NCI-H82 (cell line): Measurements from ENCODE around the gene STEAP3.

ENCODE experiments used
- DNase-seq: peaks from one replicate; lab custom pipeline; 2025; lab: John Stamatoyannopoulos, UW

Gene STEAP3

DNA sequence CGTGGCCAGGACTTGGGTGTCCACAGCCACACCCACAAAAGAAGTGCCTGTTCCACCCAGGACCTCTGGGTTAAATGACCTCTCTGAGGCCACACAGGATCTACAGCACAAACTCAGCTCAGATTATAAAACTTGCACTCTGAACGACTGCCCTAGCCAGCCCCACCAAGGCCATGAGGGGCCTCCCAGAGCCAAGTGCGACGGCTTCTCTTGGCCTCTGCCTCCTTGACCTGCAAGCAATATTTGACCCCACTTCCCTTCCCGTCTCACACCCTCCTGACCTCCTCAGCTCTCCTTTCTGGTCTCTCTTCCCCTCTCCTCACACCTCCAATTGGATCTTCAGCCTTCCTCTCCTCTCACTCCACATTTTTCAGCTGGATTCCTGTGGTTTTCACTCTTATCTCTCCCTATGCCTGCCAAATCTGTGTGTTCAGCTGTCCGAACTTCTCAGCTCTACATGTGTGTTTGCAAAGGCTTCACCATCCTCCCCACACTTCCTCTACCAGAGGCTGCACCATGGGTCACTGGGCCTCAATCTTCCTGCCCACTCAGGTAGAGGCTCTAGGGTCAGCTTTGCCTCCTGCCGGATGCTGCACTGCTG, 25.3 kb upstream of the STEAP3 start:
- no peak for DNase-seq

GRCh38 chr2:119201815-119202214, 21.8 kb upstream of the STEAP3 start:
- DNase-seq = no peak

DNA sequence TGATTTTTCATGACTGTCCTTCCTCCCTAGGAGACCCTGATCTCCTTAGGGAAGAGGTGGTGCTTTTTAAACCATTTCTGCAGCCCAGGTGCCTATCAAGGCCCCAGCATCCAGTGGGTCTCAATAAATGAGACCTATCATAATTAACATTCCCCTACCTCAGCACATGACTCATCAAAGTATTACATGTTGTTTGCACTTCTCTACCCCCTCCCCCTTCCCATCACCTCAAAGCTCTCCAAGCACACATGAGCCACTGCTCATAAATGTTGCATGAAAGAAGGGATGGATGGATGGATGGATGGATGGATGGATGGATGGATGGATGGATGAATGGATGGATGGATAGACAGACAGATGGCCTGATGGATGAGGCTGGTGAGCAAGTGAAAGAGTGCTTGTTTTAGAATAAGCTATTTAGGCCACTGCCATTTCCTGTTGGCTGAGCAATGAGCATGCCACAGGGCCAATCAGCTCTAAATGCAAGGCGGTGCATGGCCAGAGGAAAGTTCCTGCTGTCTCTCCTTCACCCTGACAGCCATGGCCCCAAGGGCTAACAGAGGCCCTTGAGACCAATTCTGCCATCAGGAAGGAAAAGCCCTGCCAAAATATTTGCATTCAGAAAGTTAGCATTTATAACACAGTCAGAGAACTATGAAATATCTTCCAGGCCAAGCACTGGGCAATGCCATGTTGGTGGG, 20.9 kb upstream of the STEAP3 start:
- no peak for DNase-seq

GRCh38 chr2:119204525-119204924, 19.1 kb upstream of the STEAP3 start:
- no peak for DNase-seq

DNA sequence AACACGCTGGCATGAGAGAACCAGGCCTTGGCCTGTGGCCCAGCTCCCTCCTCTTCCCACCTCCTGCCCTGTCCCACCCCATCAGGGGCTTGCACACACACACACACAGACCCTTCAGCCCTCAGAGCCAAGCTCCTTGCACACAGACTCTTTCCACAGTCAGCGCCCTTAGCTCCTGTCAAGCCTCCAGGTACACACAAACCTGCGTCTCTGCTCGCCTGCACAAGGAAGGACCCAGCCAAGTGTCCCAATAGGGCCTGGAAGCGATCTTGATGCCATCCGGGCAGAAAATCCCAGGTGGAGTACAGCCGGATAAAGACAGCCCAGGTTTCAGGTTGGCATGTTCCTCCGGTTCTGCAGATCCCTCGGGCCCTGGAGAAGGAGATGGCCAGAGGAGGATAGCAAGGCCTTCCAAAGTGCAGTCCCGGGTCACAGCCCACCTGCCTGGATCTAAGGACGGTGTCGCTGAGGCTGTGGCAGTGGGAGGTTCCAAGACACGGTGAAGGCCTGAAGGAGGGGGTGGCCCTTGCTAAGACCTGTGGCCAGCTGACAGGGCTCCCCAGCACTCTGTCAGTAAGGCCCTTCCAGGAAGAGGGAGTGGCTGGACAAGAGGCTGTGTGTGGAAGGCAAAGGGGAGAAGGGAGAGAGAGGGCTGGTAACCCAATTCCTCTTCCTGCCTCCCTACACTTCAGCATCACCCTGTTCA, 18.5 kb upstream of the STEAP3 start:
- DNase-seq = no peak

DNA sequence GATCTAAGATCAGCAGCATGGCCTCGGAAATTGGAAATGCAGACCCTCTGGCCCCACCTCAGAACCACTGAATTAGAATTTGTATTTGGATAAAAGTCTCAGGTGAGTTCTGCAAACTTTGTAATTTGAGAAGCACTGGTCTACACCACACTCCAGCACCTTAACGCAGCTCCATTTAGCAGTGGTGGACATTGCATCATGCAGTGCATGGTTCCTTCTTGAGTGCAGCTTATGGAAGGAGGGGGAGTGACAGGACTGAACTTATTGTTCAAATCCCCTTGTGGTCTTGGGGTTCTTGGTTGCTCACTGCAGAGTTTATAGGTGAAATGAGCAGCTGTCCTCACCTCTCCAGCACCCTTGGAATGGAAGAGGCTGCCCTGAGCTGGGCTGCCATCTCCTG, 17.4 kb upstream of the STEAP3 start:
- DNase-seq = no peak

DNA sequence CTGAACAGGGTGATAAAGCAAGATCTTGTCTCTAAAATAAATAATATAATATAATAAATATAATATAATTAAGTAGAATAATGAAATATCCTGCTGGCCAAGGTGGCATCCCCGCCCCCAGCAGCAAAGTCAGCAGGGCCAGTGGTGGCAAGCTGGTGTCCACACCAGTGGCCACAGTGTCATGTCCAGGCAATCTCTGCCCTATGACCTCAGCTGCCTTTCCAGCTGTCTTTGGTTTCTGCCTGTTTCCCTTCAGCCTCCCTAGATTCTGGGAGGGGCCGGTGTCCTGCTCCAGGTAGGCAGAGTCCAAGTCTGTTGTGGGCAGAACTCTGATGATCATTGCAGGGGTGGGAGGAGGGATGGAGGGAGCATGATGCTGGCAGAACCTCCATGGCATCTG, 16.2 kb upstream of the STEAP3 start:
- no peak for DNase-seq

DNA sequence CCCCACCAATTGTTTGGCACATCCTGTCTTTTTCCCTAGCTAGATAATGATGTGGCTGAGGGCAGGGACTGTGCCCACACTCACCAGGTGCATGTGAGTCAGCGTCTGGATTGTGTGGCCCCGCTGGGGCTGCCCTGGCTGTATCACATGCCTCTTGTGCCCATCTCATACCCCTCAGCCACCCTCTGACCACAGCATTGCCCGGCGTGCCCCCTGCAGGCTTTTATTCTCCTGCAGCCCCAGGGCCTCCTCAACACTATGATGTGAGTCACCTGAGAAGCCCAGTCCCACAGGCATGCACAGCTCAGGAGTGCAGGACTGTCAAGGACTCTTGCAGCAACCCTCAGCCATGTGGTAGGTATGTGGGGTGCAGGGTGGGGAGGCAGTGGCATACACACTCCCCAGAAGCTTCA, 14.8 kb upstream of the STEAP3 start:
- no peak for DNase-seq

DNA sequence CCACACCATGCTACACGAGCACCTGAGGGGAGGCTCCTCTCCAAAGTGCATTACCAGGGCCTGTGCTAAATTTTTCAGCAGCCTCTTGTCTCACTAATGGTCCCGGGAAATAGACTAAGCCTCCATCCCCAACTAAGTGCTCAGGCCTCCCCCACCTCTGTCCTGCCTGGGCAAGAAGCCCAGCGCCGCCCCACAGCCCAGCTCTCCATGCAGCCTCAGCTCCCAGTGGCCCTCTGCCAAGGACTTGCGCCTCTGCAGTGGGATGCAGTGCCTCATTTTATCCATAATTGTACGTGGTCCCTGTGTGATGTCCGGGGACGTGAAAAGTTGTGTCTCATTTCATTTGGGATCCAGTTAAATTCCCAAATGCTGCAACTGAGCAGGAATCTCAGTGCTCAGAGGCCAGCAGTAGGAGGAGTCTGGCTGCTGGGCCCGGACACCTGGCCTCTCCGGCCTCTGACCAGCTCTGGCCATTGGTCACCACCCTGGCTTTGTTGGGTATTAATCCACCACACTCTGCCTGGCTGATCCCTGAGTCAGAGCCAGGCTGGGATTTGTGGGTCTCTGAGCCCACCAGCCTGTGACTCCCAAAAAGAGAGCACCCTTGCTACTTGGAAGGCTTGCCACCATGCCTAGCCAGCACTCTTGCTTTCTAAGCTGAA, 11.4 kb upstream of the STEAP3 start:
- DNase-seq = no peak

- DNase-seq = no peak
These were observed 9.1 kb upstream of the STEAP3 start for GRCh38 chr2:119214453-119215037.

GRCh38 chr2:119216994-119217393, 6.6 kb upstream of the STEAP3 start:
- DNase-seq = no peak

GRCh38 chr2:119218478-119219064, 5.1 kb upstream of the STEAP3 start:
- peak; percentile 88 for DNase-seq

DNA sequence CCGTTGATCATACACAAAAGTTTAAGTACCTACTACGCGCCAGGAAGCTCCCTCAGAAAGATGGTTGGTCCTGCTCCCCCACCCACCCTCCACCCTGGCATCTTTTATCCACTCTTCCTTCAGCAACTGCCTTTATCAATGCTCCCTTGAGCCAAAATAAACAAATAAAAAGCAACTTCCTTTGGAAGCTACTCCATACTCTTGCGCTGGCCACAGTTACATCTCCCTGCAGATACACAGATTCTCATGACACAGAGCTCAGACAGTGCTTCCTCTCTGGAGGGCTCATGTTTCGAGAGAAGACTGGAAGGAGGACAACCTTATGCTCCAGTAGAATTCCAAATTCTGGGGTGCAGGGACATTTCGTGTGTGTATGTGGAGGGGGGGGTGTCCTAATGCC, 3.8 kb upstream of the STEAP3 start:
- no peak for DNase-seq

DNA sequence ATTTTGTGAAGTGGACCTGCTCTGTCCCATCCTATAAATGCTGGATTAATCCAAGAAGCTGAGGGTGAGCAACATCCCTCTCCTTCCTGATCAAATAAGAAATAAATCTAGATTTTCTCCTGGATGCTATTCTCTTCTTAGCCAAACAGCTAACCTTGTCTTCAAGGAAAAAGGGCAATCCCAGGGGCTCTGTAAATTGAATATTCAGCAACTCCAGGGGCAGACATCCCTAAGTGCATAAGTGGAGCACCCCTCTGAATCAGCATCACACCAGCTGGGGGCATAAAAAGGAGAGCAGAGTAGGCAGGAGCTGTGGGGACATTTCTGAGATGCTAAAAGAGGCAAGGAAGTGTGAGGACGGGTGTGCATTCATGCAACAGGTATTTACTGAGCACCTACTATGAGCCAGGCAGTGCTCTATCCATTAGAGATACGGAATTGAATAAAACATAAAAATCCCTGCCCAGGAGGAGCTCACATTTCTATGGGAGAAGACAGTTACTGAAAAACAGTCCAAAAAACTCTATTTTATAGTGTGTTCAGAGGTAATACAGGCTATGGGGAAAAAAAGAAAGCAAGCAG, 2.8 kb upstream of the STEAP3 start:
- no peak for DNase-seq

GRCh38 chr2:119221609-119222008, 2.0 kb upstream of the STEAP3 start:
- no peak for DNase-seq

GRCh38 chr2:119222213-119222612, 1.4 kb upstream of the STEAP3 start:
- DNase-seq = no peak

DNA sequence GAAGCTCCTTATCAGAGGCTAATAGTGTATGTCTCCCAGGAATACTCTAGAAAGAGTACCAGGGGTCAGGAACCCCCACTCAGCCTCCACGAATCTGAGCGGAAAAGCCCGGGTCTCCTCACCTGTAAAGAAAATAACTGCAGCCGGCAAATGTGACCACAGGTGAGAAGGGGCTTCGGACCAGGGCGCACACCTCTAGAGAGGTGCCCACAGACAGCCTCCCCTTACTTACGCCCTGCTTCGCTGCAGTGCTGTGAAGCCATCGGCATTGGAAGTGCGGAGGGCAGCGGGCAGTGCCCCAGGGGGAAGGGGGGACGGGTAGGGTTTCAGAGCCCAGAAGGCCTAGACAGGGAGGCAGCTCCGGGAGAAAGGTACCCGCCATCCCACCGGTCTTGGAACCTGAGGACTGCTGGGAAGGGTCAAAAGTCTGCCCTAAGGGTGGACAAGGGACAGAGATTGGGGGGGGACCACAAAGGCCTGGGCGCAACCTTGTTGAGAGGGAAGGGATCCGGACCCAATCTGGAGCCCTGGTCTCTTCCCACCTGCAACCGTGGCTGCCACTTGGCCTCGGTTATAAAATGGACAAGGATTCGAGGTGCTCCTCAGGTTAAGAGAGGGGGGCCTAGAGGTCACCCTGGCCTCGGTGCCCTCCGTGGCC, 642 bp upstream of the STEAP3 start:
- DNase-seq = no peak

DNA sequence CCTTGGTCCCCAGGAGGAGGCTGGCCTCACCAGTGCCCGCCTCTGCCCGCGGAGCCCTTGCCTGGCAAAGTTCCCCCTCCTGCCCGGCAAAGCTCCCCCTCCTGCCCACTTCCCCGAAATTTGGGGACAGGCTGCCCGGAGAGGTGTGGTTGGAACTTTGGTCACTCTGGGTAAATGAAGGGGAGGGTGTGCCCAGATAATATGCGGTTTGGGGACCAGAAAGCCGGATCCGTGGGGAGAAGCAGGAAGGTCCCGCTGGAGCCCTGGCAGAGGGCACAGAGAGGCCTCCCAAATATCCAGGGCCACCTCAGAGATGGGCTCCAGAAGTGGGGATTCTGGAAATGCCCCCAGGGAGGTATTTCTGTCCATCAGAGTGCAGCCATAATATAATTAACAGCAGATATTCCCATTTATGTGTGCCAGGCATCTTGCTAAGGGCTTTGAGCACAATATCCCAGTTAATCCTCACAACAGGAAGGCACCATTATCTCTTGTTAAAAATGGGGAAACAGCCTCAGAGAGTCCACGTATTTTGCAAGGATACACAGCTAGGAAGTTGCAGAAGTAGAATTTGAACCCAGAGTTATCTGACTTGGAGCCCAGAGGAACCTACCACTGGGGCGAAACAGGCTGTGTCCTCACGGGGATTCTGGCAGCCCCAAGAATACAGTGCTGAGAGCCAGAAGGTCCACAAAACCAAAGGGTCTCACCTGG, 914 bp downstream of the STEAP3 start:
- DNase-seq = peak; percentile 21

GRCh38 chr2:119225105-119225865, 1.7 kb downstream of the STEAP3 start:
- DNase-seq = peak; percentile 52

GRCh38 chr2:119225926-119226325, 2.3 kb downstream of the STEAP3 start:
- no peak for DNase-seq
